HG02852 (cell line): ENCODE results near the gene MELTF.
A peak's percentile ranks its signal among the peaks of the same experiment; 100 is the strongest.

Source experiments
- ATAC-seq: cut with Tn5 transposase; IDR thresholded peaks from one replicate; pipeline ENCODE4 v1.9.1; 2021; ENCODE audit warnings: mild to moderate bottlenecking, moderate library complexity; ENCODE audit not compliant: unreplicated experiment

The MELTF gene

DNA sequence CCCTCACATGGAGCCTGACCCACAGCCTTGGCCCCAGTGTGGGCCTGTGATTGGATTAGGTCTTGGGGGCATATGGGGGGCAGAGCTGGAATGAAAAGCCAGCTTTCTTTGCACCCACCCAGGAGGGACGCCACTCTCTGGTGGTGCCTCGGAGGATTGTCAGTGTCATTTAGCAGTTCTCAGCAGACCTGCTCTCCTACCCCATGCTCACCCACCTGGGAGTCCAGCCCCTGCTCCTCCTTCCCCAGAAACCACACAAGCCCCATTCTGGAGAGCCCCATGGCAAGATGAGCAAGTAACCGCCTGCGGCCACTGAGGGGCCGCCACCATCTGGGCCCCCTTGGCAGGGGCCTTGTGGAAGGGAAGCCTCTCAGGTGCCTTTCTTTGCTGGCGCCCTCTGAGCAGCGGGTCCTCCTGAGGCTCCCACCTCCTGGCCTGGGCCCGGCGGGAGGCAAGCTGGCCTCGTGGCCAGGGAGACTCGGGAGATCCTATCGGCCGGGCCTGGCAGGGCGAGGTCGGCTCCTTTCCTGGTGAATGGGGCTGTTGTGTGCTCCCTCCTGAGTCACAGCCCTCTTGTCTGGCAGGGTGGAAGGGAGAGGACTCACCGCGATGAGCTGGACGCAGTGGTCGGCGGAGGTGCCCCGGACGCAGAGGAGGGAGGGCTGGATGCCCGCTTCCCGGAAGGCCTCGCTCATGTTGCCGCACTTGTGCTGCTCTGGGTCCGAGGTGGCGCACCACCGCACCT lies 2.3 kb downstream of the MELTF start:
- no peak for ATAC-seq

DNA sequence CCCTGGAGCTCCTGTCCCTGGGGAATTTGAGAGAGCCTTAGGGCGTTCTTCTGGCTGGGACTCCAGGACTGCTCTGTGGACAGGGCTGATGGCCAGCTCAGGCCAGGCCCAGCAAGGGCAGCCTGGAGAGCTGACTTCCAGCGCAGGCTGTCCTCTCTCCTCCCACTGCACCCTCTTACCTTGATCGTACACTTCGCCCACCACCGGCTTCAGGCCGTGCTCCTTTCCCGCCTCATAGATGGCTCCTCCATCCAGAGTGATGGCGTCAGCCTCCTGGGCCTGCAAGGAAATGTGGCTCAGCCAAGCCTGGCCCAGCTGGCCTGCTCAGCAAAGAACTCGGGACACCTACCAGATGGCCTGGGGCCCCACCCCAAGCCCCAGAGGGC lies 3.1 kb downstream of the MELTF start:
- no peak for ATAC-seq

DNA sequence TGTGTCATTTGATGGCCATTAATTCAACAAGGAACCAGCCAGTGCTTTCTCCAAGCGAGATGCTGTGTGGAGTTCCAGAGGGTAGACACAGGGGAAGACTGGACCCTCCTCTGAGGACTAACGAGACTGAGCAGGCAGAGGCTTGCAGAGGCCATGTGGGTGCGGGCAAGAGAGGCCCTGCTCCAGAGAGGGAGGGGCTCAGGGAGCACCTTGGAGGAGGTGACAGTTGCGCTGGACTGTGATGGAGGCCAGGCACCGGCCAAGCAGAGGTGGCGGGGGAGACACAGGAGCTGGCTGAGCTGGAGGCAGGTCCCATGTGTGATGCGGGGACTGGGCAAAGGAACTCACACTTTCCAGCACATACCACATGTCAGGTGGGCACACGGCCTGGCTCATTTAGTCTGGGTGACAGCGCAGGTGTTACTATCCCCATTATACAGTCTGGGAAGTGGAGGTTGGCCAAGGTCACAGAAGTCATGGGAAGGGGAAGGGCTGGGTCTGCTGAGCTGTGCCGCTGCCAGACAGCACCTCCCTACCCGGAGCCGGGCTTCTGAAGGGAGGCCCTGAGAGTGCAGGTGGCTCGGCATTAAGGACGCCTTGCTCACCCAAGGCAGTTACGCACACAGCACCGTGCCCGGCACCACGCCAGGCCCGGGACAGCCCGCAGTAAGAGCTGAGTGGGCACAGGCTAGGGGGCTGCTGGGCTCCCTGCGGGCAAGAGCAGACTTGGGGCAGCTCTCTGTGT lies 3.7 kb downstream of the MELTF start:
- no peak for ATAC-seq

DNA sequence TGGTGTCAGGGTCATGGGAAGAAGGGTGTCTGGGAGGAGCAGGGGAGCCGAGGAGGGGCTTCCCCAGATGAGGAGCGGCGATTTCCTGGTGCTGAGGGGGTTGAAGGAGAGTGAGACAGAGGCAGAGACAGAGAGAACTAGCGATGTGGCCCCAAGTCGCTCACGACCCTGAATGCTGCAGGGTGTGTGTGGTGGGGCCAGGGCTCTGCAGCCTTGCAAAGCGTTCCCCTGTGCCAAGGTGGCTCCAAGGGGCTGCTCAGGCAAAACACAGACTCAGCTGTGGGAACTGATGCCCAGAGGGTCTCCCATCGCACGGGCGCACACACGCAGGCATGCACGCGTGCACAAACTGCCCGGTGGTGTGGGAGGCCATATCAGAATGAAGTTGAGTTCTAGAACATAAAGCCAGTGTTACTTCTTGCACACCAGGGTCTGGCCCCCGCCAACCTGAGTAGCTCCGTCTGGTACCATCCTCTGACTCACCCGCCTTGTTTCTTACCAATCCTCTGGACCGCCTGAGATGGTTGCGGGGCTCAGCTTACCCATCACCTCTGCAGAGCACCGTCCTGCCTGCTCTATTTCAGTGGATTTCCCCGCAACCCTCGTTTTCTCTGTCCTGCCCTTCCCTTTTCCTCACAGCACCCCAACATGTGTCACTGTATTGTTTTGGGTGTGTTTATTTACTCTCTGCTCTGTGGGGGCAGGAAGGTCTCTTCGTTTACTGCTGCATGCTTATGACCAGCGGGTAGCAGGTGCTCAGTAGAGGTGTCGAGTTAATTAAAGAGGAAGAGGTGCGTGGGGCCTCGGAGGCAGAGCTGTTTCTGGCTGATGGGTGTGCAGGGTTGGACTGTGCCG lies 4.5 kb downstream of the MELTF start:
- no peak for ATAC-seq

DNA sequence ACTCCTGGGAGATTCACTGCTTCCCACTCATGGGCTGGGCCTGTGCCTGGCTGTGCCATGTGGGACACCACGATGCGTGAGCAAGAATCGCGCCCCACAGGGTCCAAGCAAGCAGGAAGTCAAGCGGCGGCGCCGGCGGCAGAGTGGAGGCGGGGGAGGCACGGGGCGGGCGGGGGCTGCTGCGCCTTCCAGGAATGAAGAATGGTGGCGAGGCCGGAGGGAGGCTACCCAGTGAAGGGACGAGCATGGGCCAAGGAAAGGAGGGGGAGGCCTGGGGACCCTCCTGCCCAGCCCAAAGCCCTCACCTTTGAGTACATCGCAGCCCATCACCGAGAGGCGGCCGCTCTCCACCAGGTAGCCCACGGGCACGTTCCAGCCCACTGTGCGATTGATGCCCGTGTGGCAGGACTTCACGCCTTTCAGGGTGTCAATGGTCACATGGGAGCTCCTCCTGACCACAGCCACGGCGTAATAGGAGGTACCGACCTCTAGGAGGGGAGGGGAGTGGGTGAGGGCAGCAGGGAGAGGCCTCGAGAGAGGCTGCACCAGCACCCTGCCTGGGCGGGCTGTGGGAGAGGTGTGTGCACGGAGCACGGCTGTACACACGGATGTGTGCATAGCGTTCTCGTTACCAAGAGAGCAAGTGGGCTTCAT lies 5.5 kb downstream of the MELTF start:
- ATAC-seq = no peak

DNA sequence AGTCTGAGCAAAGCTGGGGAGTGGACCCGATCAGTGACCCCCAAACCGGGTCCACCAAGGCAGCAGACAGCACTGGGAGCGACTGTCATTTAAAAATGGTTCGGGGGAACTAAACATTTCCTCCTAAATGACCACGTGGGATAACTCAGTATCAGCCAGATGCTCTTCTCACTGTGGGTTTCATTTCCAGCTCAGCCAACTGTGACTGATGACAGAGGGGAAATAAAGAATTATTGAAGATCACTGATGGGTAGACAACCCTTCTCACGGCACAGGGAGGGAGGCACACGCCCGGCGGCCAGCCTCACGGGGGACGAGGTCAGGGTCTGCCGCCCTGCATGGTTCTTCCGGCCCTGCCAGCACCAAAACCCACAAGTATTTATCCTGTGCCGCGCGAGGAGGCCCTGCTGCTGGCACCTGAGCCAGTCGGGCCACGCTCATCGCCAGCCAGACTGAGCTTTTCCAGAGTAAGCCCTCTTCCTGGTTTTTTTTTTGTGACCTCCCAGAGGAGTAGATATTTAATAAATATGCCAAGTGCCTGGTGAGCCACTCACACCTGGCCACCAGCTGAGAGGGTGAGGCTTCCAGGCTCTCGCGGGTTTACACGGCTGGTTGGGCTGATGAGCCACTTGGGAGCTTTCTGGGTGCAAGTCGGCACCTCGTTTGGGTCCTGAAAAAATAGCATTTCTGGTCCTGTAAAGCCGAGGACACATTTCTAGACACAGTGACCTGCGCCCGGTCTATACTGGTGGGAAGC lies 6.2 kb downstream of the MELTF start:
- ATAC-seq = peak; percentile 47

DNA sequence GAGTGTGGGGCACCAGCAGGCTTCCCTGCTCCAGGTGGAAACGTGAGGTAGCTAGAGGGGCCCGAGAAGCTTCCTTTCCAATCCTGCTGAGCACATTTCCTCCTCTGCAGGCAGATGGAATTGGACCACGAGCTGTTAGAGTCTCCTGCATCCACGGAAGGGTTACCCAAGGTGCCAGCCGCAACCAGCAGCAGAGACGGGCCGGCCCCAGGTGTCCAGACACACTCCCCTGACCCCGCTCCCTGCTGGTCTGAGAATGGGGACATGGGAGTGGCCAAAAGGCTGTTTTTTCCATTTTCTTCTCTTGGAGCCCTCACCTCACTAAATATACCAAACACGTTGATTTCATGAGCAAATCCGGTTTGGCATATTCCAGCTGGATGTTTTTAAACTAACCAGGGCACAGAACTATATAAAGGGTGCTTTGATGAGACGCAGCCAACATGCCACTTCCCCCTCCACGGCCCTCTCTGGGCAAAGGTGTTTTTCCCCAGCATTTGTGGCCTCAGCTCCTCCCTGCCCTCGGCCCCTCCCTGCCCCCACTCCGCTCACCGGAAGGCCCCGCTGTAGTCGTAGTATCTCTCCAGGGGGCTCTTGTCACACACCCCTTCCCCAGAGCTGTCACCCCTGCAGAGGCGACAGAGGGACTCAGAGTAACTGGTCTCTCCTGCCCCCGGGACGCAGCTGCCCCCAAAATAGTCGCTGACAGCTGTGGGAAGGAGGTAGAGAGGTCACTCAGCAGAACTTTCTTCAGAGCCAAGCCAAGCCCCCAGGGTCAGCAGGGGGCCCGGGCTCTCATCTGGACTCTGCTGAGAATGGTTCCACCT lies 7.0 kb downstream of the MELTF start:
- ATAC-seq = peak; percentile 13

DNA sequence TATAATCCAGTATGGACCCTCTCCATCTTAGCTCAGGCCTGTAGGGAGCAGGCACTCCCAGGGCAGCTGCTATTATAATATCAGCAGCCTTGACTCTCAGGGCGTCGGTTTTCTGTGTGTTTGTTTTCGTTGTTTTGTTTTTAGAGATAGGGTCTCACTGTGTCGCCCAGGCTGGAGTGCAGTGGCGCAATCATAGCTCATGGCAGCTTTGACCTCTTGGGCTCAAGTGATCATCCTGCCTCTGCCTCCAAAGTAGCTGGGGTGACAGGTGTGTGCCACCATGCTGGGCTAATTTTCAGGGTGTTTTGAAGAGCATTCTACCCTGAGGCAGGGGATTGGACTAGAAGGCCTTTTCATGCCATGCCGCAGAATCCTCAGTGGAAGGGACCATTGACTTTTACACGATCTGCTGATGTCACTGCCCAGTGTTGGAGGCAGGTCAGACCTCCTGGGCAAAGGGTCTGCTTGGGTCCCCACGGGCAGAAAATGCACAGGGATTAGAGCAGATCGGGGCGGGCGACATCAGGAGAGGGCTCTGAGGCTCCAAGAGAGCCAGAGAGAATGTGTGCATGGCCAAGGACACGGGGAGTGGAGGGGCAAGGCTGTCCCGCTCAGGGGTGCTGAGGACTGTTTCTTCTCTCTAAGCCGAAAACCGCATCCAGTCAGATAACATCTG lies 7.8 kb downstream of the MELTF start:
- ATAC-seq = no peak

DNA sequence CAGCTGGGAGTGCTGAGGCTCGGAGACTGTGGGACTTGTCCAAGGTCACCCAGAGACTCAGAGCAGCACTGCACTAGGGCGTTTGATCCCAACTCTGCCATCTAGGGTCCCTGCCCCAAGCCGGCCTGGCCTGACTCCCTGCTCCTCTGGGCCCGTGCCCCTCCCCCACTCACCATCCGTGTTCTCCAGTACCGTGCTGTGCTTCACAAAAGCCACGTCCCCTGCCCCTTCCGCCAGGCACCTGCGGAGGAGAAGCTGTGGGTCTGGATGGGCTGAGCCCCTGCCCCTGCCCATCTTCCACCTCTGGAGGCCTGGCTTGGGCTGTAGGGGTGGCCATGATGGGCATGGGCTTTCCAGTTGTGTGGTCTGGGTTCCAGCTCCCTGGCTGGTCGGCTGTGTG lies 8.4 kb downstream of the MELTF start:
- no peak for ATAC-seq

DNA sequence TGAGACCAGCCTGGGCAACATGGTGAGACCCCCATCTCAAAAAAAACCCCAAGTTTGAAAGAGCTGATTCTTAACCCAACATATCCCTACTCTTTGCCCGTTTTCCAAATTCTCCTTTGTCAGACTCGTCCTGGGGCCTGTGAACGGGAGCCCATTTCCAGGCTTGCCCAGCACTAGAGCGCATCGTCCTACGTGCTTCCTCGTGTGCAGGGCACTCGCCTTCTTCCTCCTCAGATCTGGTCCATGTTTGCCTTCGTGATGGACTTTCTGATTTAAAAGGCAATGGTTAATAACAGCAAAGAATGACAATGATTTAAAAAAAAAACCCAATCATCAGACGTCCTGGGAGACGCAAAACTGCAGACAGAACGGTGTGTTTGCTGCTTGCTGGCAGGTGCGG lies 10.1 kb downstream of the MELTF start:
- no peak for ATAC-seq

DNA sequence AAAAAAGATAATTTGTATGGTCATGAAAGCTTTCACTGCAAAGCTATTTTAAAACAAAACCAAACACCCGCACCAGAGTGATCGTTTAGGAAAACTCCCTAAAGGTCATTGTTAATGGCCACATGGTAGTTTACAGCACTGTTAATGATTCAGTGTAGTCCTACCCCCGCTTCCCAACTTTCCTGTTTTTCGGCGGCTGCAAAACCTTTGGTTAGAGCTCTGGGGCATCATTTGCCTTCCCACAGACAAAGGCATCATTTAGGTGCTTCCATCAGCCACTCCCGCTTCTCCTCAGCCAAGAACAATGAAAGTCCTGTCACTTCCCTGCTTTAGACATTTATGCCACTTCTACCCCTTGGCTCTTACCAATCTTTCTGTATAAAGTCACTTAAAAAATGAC lies 10.6 kb downstream of the MELTF start:
- ATAC-seq = no peak

DNA sequence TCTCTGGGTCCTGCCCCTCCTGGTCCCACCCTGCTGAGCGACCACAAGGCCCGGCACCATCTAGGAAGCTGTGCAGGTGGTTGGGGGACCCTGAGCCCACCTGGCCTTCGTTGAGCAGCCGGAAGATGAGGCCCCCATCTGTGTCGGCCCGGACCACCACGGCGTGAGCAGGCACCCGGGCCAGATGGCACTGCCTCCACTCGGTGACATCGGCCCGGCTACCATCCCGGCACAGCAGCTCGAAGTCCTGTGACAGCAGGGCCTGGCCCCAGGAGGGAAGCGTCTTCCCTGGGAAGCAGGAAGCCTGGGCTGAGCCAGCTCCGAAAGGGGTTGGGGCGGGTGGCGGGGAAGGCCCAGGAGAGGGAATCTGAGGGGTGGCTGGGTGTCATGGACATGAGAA lies 12.6 kb downstream of the MELTF start:
- no peak for ATAC-seq

DNA sequence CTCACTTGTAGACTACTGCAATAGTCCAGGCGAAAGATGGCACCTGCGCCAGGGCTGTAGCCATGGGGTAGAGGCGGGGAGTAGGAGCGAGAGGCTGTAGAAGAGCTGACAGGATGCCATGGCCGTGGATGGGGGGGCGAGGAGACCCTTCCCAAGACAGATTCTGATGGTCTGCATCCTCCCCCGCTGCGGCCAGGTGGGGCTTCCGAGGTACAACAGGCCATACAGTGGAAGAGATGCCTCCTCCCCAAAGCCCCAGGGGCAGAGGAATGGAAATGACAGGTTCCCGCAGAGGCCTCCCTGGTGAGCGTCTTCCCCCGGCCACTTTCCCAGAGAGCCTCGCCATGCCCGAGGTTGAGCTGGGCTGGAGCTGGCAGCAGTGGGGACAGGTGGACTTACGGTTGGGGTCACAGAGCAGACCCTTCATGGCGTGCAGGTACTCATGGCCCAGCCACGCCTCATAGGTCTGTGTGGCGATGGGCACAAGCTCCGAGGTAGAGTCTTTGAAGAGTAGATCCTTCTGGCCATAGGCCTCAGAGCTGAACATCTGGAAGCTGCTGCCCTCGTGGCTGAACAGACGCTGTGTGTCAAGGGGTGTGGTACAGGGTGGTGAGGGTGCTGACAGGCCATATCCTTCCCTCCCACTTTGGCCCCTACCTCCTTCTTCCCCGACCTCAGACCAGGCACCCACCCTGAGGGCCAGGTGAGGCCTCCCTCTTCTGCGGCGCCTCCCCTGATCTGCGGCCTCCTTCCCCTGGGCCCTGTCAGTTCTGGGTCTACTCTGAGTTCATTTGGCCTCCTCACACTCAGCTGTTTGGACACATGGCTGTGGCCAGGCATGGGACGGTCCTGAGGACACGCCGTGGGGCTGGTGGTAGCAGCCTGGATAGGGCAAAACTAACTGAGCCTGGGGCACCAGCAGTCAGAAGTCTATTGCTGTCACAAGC lies 13.6 kb downstream of the MELTF start:
- no peak for ATAC-seq

DNA sequence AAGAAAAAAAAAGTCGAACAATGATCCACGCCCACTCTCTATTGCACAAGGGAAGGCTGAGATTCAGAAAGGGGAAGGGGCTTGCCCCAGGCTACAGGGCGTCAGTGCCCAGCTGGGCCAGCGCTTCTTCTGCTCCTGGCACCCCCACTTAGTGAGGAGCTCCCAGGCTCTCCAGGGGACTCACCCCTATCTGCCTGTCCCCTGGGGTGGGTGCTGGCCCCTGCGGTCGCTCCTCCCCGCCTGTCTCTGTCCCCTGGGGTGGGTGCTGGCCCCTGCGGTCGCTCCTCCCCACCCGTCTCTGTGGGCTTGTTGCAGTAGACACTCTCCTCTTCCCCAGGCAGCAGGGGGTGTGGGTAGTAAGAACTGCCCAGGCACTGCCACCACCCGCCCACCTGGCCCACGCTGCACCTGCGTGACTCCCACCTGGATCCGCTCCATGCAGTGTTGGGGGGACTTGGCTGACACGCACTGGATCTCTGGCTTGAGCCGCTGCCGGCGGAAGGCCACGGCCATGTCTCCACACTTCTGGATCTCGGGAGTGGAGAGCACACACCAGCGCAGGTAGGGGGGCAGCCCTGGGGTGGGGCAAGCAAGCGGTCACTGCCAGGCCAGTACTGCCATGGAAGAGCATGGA lies 14.6 kb downstream of the MELTF start:
- ATAC-seq = no peak

DNA sequence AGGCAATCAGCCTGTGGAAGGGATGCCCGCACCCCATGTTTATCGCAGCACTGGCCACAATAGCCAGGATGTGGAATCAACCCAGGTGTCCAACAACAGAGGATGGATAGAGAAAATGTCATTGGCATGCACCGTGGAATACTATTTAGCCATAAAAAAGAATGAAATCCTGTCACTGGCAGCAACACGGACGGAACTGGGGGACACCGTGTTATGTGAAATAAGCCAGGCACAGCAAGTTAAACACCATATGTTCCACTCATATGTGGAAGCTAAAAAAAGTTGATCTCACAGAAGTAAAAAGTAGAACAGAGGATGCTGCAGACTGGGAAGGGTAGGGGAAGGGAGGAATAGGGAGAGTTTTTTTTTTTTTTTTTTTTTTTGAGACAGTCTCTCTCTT lies 15.6 kb downstream of the MELTF start:
- no peak for ATAC-seq

DNA sequence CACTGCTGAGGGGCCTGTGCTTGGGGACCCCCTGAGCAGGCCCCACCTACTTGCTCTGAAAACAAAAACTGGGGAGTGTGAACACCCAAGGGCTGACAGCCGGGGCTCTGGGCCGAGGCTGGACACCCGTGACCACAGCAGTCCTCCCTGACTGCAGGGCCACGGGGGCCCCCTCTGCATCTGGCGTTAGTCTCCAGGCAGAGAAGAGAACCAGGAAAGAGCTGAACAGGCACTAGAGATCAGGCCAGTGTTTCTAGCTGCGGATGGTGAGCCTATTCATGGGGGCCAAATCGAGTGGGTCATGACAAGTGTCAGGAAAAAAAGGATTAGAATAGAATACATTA lies 17.1 kb downstream of the MELTF start:
- ATAC-seq = no peak

DNA sequence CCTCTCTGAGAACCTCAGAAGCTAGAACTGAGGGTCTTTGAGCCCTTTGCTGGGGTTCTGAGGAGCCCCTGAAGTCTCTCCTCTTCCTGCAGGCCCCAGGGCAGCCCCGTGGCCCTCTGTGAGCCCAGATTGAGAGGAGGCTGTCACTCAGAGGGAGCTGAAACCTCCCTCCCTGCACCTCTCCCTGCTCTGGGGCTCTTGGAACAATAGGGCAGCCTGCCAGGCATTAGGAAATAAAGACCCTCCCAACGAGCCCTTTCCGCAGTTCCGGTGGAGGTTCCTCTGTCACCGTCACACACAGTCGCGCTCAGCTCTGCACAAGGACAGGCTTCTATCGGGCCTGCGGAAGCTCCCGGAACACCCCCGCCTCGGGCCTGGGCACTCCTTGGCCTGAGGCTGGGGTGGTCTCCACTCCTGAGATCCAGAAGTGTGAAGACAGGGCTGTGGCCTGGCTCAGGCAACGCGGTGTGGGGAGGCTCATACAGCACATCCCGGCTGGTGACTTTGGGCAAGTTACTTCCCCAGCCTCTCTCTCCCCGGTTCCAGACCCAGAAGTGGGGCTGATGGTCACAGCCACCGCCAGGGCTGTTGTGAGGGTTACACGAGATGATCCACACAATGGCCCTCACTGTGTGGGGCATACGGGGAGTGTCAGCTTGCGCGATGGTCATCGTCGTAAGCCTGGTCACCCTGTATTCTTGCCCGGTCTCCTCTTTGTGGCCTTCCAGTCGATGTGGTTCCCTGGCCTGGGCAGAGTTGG lies 17.7 kb downstream of the MELTF start:
- no peak for ATAC-seq
